Ammon's horn (tissue), 1 donor: ENCODE results near the gene TTC36.
"Not testable (repeated sequence)": the region's sequence is repeated elsewhere in the genome, so short reads cannot be mapped to it uniquely, and the experiment has no call there.

Experiments used
- DNase-seq: peaks from one replicate; pipeline ENCODE4 v3.0.0-alpha.2; 2016; ENCODE audit warnings: low spot score

Gene TTC36

GRCh38 chr11:118532091-118532490 is 4.8 kb downstream of the TTC36 start:
- DNase-seq = no peak

- DNase-seq = no peak
Measured at GRCh38 chr11:118532852-118533768, 5.8 kb downstream of the TTC36 start.

DNA sequence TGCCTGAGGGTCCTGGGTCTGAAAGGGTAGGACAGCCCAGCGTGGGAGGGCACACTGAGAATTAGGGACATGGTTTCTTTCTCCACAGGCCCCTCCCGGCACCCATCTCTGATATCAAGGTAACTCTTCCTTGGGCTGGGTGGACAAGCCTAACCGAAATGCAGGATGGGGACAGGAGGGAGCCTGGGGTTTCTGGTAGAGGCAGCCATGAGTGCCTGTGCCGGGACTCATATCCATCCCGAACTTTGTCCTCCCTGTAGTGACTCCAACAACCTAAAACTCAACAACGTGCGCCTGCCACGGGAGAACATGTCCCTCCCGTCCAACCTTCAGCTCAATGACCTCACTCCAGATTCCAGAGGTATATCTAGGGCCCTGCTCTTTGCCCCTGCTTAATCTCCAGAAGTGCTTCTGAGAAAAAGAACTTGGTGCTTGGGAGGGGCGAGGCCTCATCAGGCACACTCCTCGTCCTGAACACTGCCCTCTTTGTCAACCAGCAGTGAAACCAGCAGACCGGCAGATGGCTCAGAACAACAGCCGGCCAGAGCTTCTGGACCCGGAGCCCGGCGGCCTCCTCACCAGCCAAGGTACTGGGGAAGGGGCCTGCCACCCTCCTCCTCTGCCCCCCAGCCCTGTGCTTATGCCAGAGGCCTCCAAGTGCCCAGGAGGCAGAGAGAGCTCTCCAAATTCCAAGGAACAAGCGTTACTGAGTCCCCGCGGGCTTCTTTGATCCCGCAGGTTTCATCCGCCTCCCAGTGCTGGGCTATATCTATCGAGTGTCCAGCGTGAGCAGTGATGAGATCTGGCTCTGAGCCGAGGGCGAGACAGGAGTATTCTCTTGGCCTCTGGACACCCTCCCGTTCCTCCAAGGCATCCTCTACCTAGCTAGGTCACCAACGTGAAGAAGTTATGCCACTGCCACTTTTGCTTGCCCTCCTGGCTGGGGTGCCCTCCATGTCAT is 6.8 kb downstream of the TTC36 start:
- peak; percentile 74 for DNase-seq

- no peak for DNase-seq
Measured at GRCh38 chr11:118535261-118535660, 8.0 kb downstream of the TTC36 start.

- no peak for DNase-seq
Measured at GRCh38 chr11:118536726-118537125, 9.5 kb downstream of the TTC36 start.

DNA sequence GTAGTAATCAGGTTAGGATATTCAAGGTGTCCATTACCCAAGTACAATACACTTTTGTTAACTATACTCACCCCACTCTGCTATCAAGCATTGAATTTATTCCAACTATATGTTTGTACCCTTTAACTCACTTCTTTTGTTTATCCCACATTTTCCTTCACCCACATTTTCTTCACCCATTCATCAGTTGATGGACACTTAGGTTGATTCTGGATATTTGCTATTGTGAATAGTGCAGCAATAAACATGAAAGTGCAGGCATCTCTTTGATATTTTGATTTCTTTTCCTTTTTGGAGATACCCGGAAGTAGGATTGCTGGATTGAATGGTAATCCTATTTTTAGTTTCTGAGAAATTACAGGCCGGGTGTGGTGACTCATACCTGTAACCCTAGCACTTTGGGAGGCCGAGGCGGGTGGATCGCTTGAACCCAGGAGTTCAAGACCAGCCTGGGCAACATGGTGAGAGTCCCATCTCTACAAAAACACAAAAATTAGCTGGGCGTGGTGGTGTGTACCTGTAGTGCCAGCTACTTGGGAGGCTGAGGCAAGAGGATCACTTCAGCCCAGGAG is 10.2 kb downstream of the TTC36 start:
- no peak for DNase-seq

DNA sequence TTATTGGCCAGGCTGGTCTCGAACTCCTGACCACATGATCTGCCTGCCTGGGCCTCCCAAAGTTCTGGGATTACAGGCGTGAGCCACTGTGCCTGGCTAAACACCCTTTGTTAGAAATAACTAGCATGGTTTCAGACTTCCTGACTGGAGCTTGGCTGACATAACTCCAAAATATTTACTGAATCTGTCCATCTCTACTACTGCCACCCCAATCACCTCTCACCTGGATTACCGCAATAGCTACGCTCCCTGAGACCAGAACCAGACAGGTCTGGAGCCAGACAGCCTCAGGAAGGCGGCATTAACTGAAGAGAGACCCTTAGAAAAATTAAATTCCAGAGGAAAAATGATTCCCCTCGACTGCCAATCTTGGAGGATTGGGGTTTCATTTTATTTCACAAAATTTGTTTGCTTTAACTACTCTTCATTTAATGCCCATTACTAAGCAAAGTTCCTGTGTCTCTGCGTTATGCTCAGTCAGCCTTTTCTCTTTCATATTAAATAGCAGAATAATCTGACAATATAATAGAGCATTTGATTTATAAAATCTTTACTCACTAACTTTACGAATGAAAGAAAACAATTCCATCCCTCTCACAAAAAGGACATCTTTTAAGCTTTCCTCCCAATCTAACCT is 16.9 kb downstream of the TTC36 start:
- DNase-seq = no peak

DNA sequence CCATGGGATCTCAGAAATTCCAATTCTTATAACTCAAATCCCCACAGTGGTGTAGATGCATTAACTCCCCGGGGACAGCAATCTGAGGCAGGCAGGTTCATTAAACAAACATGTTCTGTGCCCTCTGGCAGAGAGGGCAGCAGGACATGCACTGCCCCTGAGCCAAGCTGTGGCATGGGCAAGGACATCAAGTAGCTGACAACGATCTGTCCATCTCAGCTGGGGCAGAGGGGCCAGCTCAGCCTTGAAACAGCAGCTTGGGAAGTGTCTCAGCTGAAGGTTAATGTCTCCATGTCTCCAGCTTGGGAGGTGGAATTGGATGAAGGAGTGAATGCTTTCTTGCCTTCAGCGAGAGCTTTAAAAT is 17.4 kb downstream of the TTC36 start:
- no peak for DNase-seq

- DNase-seq = no peak
Measured at GRCh38 chr11:118545533-118545932, 18.3 kb downstream of the TTC36 start.

DNA sequence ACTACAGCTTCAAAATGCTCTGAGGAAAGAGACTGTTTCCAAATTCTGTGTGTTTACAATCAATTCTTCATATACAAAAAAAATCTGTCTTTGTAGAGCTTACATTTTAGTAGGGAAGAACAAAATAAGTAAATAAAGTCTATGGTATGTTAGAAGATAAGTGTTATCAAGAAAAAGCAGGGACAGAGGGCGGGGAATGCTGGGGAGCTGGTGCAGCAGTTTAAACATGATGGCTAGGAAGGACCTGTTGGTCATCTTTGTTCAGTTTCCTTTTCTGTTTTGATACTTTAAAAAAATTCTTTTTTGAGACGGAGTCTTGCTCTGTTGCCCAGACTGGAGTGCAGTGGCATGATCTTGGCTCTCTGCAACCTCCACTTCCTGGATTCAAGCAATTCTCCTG is 19.9 kb downstream of the TTC36 start:
- no peak for DNase-seq

- DNase-seq = no peak
Measured at GRCh38 chr11:118552341-118552740, 25.1 kb downstream of the TTC36 start.

DNA sequence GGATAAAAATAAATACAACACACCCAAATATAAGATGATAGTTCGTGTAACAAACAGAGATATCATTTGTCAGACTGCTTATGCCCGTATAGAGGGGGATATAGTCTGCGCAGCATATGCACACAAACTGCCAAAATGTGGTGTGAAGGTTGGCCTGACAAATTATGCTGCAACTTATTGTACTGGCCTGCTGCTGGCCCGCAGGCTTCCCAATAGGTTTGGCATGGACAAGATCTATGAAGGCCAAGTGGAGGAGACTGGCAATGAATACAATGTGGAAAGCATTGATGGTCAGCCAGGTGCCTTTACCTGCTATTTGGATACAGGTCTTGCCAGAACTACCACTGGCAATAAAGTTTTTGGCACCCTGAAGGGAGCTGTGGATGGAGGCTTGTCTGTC is 33.5 kb downstream of the TTC36 start:
- DNase-seq = no peak

DNA sequence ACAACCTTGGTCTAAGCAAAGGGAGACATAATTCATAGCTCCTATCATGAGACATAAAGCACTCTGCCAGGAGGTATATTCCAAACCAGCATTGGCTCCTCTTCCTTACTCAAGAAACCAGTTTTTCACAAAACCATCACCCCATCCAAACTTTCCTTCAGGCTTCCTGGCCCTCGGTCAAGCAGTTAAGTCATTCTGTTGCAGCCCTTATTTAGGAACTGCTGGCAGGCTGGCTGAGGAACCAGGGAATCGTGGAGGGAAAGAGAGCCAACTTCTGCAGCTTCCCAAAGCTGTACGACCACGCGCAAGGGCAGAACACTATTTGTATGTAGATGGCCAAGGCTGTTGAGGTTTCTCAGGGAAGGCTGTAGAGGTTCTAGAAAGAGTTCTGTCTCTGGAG is 37.8 kb downstream of the TTC36 start:
- peak; percentile 41 for DNase-seq

DNA sequence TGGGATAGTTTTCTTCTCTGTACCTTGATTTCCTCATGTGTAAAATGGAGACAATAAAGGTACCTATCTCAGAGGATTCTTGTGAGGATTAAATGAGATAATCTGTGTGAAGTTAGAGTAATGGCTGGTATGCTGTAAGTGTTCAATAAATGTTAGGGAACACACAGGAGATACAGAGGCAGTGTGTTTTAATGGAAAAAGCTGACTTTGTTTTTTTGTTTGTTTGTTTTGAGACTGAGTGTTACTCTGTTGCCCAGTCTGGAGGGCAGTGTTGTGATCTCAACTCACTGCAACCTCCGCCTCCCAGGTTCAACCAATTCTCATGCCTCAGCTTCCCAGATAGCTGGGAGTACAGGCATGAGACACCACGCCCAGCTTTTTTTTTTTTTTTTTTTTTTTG is 42.4 kb downstream of the TTC36 start:
- DNase-seq = no peak

- no peak for DNase-seq
Measured at GRCh38 chr11:118570787-118571186, 43.5 kb downstream of the TTC36 start.

DNA sequence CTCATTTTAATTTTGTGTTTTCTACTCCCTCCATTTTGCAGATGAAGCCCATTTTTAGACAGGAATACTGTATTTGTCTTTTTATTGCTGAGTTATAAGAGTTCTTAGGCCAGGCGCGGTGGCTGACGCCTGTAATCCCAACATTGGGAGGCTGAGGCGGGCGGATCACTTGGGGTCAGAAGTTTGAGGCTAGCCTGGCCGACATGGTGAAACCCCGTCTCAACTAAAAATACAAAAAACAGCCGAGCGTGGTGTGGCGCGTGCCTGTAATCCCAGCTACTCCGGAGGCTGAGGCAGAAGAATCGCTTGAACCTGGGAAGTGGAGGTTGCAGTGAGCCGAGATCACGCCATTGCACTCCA is 44.4 kb downstream of the TTC36 start:
- not testable (repeated sequence) for DNase-seq

DNA sequence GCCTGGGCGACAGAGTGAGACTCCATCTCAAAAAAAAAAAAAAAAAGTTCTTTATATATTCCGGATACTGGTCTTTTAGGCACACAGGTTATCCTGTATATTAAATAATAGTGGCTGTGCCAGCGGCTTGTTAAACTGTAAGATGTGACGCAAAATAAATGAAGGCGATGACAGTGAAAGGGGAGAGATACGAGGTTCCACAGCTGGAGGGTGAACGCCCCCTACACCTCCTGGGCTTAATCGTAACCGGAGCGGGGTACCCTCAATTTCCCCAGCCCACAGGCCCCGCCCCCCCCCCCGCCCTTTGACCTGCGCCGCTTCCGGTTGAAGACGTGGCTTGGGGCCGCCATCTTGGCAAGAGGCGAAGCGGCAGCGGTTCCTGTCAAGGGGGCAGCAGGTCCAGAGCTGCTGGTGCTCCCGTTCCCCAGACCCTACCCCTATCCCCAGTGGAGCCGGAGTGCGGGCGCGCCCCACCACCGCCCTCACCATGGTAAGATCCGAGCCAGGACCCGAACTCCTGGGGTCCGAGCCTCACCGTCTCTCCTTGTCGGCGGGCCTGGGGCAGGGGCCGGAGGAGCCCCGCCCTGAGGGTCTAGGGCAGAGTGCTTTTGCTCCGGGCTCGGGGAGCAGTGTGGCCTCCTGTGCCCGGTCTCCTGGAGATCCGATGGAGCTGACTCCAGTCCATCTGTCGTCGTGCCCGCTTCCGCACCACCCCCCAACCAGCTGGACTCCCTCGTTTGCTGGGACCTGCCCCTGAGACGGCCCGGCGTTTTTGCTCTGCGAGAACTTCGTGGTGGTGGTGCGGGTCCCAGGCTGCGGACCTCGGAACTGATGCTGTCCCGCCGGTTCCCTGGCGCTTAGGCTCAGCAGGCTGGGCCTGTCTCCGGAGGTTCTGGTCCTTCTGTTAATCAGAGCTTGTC is 45.0 kb downstream of the TTC36 start, which contains the start of gene ARCN1:
Gene ARCN1, plus strand, starts transcription at position 349 of the 920 bp plus-strand sequence. Its CDS starts 139 bp downstream, at position 488.
- peak; percentile 87 for DNase-seq

- DNase-seq = no peak
Measured at GRCh38 chr11:118572981-118573550, 45.8 kb downstream of the TTC36 start.

DNA sequence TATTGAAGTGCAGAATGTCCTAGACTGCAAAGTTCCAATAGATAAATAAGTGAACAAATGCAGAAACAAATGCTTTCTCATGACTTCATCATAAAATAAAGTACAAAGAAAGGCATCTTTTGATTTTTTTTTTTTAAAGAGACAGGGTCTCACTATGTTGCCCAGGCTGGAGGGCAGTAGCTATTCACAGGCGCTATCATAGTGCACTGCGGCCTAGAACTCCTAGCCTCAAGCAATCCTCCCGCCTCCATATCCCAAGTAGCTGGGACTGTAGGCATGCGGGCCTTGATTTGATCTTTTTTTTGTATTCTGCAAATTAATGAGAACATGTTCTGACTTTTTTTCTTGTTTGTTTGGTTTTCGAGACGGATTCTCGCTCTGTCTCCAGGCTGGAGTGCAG is 47.4 kb downstream of the TTC36 start:
- no peak for DNase-seq

GRCh38 chr11:118577995-118578394 is 50.7 kb downstream of the TTC36 start:
- DNase-seq = not testable (repeated sequence)
